Transverse colon (tissue), 4 donors: ENCODE data around the gene SERTM2.

Source experiments
- POLR2A ChIP-seq: fragments of 450-650 bp; IDR thresholded peaks from one replicate; pipeline ENCODE4 v1.6.1; 2016; ENCODE audit warnings: antibody characterized with exemption, mild to moderate bottlenecking, moderate library complexity
- POLR2AphosphoS5 ChIP-seq, 3 donors: sonication (generic); formaldehyde crosslinking; IDR thresholded peaks; one replicate each; pipeline ENCODE4 v1.6.1; 2016; ENCODE audit warnings: antibody characterized with exemption in 3 of 3
- TF ChIP-seq, protein P1 (sequence below), 5 experiments: fragments of 200-600 bp in 3 of 5; fragments of 450-650 bp in 2 of 5; sonication (generic) in 3 of 5; IDR thresholded peaks; 1 replicate in 2 of 5; 2 replicates in 3 of 5; pipeline ENCODE4 v1.5.1; 2016 to 2017; ENCODE audit warnings: antibody characterized with exemption in 5 of 5, inconsistent platforms in 3 of 5, mild to moderate bottlenecking in 2 of 5, moderate library complexity in 1 of 5

DNA sequence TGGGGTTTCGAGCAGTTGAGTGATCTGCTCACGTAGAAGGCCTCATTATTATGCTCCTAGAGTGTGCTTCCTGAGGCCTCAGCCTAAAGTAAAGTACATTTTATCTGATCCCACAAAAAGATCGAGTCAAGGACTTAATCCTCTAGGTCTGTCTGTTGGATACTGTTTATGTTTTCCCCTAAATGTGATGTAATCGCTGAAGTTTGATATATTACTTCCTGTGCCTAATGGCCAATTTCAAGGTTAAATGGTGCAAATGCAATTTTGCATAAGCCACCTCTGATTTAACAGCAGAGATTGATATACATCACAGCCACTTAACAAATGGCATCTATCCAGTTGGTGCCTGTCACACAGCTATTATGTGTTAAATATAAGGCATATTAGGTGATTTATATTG is 19.4 kb upstream of the SERTM2 start:
- TF ChIP-seq, protein P1, sequence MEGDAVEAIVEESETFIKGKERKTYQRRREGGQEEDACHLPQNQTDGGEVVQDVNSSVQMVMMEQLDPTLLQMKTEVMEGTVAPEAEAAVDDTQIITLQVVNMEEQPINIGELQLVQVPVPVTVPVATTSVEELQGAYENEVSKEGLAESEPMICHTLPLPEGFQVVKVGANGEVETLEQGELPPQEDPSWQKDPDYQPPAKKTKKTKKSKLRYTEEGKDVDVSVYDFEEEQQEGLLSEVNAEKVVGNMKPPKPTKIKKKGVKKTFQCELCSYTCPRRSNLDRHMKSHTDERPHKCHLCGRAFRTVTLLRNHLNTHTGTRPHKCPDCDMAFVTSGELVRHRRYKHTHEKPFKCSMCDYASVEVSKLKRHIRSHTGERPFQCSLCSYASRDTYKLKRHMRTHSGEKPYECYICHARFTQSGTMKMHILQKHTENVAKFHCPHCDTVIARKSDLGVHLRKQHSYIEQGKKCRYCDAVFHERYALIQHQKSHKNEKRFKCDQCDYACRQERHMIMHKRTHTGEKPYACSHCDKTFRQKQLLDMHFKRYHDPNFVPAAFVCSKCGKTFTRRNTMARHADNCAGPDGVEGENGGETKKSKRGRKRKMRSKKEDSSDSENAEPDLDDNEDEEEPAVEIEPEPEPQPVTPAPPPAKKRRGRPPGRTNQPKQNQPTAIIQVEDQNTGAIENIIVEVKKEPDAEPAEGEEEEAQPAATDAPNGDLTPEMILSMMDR (IDR thresholded peaks at IDR 0.05), result no peak
- TF ChIP-seq POLR2A (no peak), POLR2AphosphoS5 (IDR thresholded peaks at IDR 0.05) (no peak)
